ENCODE data around the gene DIABLO. TPM values are rescaled to one million over a fixed set of nuclear protein-coding genes. Genes with fewer than 3 reads are reported as not detected.

DIABLO gene
- total and polyA plus RNA-seq, 9 of the 15 experiments (the other 6 are each of a cell fraction or from before 2014, with no cell fraction given), result 37.3 to 101 (median 80.1) TPM

DNA sequence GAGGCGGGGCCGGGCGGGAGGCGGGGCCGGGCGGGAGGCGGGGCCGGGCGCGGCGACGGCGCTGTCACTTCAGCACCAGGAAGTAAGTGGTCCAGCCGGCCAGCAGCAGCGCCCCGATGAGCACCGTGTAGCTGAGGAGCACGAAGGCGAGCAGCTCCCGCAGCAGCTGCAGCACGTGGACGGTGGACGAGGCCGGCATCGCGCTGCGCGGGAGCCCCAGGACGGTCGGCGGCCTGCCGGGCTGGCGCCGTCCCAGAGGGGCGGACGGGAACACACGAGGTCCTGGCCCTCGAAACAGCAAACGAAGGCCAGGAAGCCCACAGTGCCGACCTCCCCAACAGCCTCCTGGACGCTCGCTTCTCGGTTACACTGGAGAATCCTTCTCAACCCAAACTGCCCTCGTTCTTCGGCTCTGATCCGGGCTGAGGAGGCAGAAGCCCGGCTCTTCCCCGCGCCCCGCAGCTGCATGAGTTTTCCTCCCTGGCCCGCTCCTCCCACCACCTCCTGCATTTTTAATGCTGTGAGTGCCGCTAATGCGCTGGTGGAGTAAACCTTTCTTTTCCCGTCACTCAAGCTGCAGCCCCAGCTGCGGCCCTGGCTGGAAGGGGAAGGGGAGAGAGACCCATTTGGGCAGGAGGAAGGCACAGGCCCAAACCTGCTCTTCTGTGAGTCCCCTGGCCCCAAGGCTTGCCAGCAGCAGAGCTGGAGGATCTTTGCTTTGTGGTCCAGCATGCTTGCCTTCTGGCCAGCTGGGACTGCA is 694 bp upstream of the DIABLO start (continued):
- no peak for TF ChIP-seq SLC30A9 (CRISPR knock-in tag; IDR thresholded peaks at IDR 0.05)
- peak; percentile 86 for TF ChIP-seq ZFX (CRISPR knock-in tag; IDR thresholded peaks at IDR 0.05)
- no peak for TF ChIP-seq EP300 (IDR thresholded peaks at IDR 0.05; ENCODE audit: low read length)
- TF ChIP-seq, protein P1, sequence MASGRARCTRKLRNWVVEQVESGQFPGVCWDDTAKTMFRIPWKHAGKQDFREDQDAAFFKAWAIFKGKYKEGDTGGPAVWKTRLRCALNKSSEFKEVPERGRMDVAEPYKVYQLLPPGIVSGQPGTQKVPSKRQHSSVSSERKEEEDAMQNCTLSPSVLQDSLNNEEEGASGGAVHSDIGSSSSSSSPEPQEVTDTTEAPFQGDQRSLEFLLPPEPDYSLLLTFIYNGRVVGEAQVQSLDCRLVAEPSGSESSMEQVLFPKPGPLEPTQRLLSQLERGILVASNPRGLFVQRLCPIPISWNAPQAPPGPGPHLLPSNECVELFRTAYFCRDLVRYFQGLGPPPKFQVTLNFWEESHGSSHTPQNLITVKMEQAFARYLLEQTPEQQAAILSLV (tag; IDR thresholded peaks at IDR 0.05), result no peak
- TF ChIP-seq, protein P2, sequence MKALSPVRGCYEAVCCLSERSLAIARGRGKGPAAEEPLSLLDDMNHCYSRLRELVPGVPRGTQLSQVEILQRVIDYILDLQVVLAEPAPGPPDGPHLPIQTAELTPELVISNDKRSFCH (CRISPR knock-in tag; IDR thresholded peaks at IDR 0.05), result no peak
- TF ChIP-seq, protein P2 (tag; IDR thresholded peaks at IDR 0.05), result peak; percentile 67
- 0 out of 2 replicates have a peak, but pooled peaks have one; percentile 74 for TF ChIP-seq ERF (CRISPR knock-in tag; IDR thresholded peaks at IDR 0.05)
- peak; percentile 82 for TF ChIP-seq CXXC5 (CRISPR knock-in tag; IDR thresholded peaks at IDR 0.05)
- peak; percentile 98 for TF ChIP-seq NR3C1 (CRISPR knock-in tag; IDR thresholded peaks at IDR 0.05)
- TF ChIP-seq ARID2 (IDR thresholded peaks at IDR 0.05), result no peak
- no peak for TF ChIP-seq ILF3 (IDR thresholded peaks at IDR 0.05; ENCODE audit: borderline replicate concordance)
- peak; percentile 15 to 97; a peak in 2 of 4 replicates for TF ChIP-seq HDAC1 (IDR thresholded peaks at IDR 0.05)
- no peak for TF ChIP-seq C11orf30 (IDR thresholded peaks at IDR 0.05; ENCODE audit: low read depth)
- 0 out of 2 replicates have a peak, but pooled peaks have one; percentile 63 for TF ChIP-seq ZNF224 (CRISPR knock-in tag; IDR thresholded peaks at IDR 0.05)
- TF ChIP-seq SMAD3 (CRISPR knock-in tag; conservative IDR thresholded peaks at IDR 0.05), result 0 out of 2 replicates have a peak, but pooled peaks have one; percentile 35
- no peak for TF ChIP-seq SMC3 (conservative IDR thresholded peaks at IDR 0.05; ENCODE audit: insufficient read depth, low read depth, low read length)
- TF ChIP-seq SMAD4 (CRISPR knock-in tag; conservative IDR thresholded peaks at IDR 0.05), result peak; percentile 63
- 0 out of 2 replicates have a peak, but pooled peaks have one; percentile 43 for TF ChIP-seq ELF2 (CRISPR knock-in tag; IDR thresholded peaks at IDR 0.05)
- TF ChIP-seq ZNF668 (CRISPR knock-in tag; IDR thresholded peaks at IDR 0.05), result no peak
- TF ChIP-seq MYBL2 (IDR thresholded peaks at IDR 0.05; ENCODE audit: low read depth), result no peak
- peak; percentile 67; the same call in 1 of the 2 replicates for TF ChIP-seq MYBL2 (CRISPR knock-in tag; IDR thresholded peaks at IDR 0.05; ENCODE audit: borderline replicate concordance)
